ENCODE results near the gene SPATA1.

The SPATA1 gene

GRCh38 chr1:84508510-84508909 is 2.3 kb downstream of the SPATA1 start:
- no peak for DNase-seq (ENCODE audit: low read depth)

DNA sequence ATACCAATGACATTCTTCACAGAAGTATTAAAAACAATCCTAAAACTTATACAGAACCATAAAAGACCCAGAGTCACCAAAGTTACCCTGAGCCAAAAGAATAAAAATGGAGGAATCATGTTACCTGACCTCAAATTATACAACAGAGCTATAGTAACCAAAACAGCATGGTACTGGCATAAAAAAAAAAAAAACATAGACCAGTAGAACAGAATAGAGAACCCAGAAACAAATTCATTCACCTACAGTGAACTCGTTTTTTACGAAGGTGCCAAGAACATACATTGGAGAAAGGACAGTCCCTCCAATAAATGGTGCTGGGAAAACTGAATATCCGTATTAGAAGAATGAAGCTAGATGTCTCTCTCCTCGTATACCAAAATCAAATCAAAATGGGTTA is 2.8 kb downstream of the SPATA1 start:
- no peak for DNase-seq (ENCODE audit: low read depth)

- no peak for DNase-seq (ENCODE audit: low read depth)
Measured at GRCh38 chr1:84510165-84510564, 4.0 kb downstream of the SPATA1 start.

- DNase-seq (ENCODE audit: low read depth): no peak
Measured at GRCh38 chr1:84510668-84511067, 4.5 kb downstream of the SPATA1 start.

DNA sequence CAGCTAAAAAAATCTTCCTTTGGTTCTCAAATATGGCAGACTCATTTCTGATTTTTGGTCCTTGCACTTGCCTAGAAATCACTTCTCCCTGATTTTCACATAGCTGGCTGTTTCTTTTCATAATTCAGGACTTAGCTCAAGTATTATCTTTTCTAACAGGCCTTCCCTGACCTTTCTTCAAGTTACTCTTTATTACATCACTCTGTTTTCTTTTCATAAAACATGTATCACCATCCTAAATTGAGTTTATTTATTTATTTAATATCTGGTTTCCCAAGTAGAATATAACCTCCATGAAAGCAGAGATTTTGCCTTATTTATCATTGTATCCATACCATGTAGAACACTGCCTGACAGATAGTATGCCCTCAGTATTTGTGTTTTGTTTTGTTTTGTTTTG is 18.4 kb downstream of the SPATA1 start:
- no peak for DNase-seq (ENCODE audit: low read depth)

- DNase-seq (ENCODE audit: low read depth): no peak
Measured at GRCh38 chr1:84525779-84526178, 19.6 kb downstream of the SPATA1 start.

- DNase-seq (ENCODE audit: low read depth): no peak
Measured at GRCh38 chr1:84538599-84538998, 32.4 kb downstream of the SPATA1 start.

DNA sequence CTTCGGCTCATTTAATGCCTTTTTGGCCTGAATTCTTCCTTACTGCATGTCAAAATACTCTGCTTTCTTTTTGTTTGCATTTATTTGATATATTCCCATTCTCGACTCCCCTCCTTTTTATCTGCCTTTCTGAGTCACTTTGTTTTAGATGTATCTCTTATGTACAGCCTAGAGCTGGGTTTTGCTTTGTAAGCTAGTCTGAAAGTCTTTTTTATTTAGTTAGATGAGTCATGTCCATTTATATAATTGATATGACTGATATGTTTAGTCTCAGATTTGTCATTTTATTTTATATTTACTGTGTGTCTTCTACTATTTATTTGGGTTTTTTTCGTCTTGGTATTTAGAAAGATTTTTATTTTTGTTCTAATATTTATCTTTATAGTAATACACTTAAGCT is 33.8 kb downstream of the SPATA1 start:
- DNase-seq (ENCODE audit: low read depth): no peak

DNA sequence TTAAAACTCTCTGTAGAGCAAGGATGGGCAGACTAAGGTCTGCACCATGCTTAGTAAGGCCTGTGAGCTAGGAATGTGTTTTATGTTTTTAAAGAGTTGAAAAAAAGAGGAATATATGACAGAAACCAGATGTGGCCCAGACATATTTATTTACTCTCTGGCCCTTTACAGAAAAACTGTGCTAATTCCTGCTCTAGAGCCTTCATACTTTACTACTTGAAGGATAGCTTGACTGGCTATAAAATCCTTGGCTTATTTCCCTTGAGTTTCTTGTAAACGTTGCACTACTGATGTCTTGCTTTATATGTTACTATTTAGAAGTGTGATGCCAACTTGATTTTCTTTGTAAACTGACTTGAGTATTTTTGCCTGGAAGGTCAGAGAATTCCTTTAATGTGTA is 34.6 kb downstream of the SPATA1 start:
- DNase-seq (ENCODE audit: low read depth): no peak

- no peak for DNase-seq (ENCODE audit: low read depth)
Measured at GRCh38 chr1:84541679-84542078, 35.5 kb downstream of the SPATA1 start.

- no peak for DNase-seq (ENCODE audit: low read depth)
Measured at GRCh38 chr1:84550826-84551225, 44.6 kb downstream of the SPATA1 start.

DNA sequence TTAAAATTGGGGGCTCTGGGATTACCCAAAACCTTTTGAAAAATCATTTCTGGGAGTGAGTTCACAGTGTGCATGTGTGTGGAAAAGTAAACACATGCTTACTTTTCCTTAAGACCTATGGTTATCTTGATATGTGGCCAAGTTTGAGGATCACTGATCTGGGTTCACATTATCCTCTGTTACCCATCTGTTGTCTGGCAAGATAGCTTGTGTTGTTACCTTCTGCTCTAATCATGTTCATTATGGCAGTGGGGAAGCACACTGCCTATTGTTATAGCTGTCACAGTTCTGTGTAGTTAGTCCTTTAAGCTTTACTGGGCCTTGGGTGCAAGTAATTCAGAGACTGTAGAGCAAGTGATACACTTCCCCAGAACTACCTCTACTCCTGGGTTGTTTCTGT is 63.0 kb downstream of the SPATA1 start:
- DNase-seq (ENCODE audit: low read depth): no peak

DNA sequence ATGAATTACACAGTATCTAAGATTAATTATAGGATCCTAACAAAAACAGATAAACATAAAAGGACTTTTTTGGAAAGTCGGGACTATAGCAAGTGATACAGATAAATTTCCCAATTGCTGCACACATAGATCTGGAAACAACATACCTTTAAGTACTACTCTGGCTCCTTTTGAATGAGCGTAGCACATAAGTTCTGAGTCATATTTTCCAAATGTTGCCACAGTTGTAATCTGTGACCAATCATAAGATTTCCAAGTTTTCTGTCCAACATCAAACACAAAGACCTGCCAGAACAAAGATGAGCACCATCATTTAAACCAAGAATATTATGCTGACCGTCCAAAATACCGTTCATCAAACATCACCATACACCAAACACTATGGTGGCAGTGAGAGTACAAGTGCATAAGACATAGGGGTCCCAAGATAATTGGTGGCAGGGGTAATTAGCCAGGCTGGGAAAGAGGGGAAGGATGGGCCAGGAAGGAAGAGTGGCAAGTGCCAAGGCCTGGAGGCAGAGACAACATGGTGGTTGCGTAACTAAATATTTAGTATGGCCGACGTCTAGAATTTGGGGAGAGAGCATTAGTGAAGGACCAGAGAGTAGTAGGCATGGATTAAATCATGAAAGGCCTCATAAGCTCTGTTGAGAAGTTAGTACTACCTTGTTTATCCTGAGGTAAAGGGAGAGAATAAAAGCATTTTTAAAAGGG is 64.4 kb downstream of the SPATA1 start:
- no peak for DNase-seq (ENCODE audit: low read depth)

- DNase-seq (ENCODE audit: low read depth): no peak
Measured at GRCh38 chr1:84571150-84571535, 65.0 kb downstream of the SPATA1 start.

GRCh38 chr1:84573481-84573966 is 67.3 kb downstream of the SPATA1 start:
- DNase-seq (ENCODE audit: low read depth): no peak

- peak; percentile 73 for DNase-seq (ENCODE audit: low read depth)
Measured at GRCh38 chr1:84573967-84574842, 68.0 kb downstream of the SPATA1 start, which contains the start of gene CTBS. TSS of gene CTBS (minus strand) at chr1:84574440. CDS start at chr1:84574415, 25 bp downstream.

DNA sequence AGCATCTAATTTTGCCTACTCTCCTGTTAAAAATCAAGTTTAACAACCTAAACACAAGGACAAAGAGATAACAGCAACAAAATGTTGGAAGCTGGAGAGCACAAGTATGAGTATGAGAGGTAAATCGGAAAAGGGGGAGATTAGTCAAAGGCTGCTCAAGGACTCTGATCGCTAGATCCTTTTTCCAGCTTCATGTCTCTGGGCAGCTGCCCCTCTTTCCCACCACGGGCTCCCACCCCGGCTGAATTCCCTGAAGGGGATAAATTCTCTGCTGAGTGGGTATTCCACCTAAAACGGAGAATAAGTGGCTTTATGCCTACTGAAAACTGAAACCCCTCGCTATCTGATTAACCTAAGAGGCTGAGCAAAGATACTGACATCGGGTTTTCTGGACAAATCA is 68.8 kb downstream of the SPATA1 start:
- no peak for DNase-seq (ENCODE audit: low read depth)

DNA sequence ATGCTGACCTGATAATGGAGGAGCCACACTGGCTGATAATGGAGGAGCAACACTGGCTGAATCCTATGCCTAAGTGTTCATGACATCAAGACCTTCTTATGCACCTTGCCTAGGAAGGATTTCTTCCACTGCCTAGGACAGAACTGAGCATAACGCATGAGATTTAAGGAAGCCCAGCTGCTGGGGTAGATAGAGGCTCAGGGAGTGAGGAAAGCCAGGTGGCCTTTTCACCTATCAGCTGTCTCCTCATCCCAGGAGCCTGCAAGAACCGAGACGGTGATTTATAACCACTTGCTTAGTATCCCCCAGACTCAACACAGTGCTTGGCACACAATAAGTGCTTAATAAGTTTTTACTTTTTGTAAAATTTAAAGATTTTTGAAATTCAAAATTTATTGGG is 75.5 kb downstream of the SPATA1 start:
- DNase-seq (ENCODE audit: low read depth): no peak

GRCh38 chr1:84582802-84583587 is 76.8 kb downstream of the SPATA1 start:
- DNase-seq (ENCODE audit: low read depth): no peak

- no peak for DNase-seq (ENCODE audit: low read depth)
Measured at GRCh38 chr1:84583648-84584047, 77.5 kb downstream of the SPATA1 start.

DNA sequence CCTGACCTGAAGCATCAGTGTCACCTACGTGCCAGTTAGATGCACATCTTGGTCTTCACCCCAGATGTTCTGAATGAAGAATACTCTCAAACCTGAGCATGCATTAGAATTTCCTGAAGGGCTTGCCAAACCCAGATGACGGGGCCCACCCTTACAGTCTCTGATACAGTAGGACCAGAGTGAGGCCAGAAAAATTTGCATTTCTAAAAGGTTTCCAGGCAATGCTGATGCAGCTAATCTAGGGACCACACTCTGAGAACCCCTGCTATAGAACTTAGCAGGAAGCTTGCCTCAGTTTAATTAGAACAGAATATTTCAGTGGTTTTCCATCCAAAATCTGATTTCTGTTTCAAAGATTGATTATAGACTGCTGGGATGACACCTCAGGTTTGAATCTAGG is 77.9 kb downstream of the SPATA1 start:
- no peak for DNase-seq (ENCODE audit: low read depth)

- no peak for DNase-seq (ENCODE audit: low read depth)
Measured at GRCh38 chr1:84585803-84586202, 79.6 kb downstream of the SPATA1 start.
